ENCODE measurements around the gene SLC36A3. TPM values are rescaled to one million over a fixed set of nuclear protein-coding genes. Genes with fewer than 3 reads are reported as not detected.

The SLC36A3 gene
- total RNA-seq, 1 donor from 2014 or later, result not detected

GRCh38 chr5:151274666-151275065 is 28.9 kb downstream of the SLC36A3 start:
- no peaks in the 10 kb centered on the region for H3K9me3 ChIP-seq
- H3K4me1 ChIP-seq, result no peaks in the 10 kb centered on the region
- intact Hi-C loops (cut with DNase I), result no loop called here
- no peaks in the 10 kb centered on the region for H3K27me3 ChIP-seq
- H3K27ac ChIP-seq, result no peak overlapping the region
- DNase-seq (ENCODE audit: low spot score in 2 of 2), result no peak
- no peak overlapping the region for H3K4me3 ChIP-seq
- H3K36me3 ChIP-seq, result peaks cover 0 to 3% of the 10 kb centered on the region in 2 donors
- TF ChIP-seq, protein P1, sequence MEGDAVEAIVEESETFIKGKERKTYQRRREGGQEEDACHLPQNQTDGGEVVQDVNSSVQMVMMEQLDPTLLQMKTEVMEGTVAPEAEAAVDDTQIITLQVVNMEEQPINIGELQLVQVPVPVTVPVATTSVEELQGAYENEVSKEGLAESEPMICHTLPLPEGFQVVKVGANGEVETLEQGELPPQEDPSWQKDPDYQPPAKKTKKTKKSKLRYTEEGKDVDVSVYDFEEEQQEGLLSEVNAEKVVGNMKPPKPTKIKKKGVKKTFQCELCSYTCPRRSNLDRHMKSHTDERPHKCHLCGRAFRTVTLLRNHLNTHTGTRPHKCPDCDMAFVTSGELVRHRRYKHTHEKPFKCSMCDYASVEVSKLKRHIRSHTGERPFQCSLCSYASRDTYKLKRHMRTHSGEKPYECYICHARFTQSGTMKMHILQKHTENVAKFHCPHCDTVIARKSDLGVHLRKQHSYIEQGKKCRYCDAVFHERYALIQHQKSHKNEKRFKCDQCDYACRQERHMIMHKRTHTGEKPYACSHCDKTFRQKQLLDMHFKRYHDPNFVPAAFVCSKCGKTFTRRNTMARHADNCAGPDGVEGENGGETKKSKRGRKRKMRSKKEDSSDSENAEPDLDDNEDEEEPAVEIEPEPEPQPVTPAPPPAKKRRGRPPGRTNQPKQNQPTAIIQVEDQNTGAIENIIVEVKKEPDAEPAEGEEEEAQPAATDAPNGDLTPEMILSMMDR (IDR thresholded peaks at IDR 0.05), result no peak

DNA sequence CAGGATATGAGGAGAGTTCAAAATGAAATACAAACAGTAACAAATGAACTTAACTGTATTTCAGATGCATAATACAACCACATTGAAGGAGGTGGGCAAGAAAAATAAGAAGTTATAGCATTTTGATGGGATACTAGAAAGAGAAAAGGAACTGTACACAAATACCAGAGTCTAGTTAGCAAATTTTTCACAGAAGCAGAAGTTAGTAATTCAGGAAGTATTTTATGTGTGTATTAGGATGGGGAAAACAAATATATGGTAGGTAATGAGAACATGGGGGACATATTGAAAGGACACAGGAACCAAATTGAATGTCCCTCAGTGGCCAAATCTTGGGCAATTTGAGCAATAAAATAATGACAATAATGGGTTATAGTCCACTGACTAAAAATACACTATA is 32.2 kb downstream of the SLC36A3 start:
- intact Hi-C loops (cut with DNase I), result no loop called here

GRCh38 chr5:151270599-151270998 is 33.0 kb downstream of the SLC36A3 start:
- intact Hi-C loops (cut with DNase I), result no loop called here
- Histone ChIP-seq H3K27me3 (no peaks in the 10 kb centered on the region), H3K4me3 (no peak overlapping the region), H3K4me1 (no peaks in the 10 kb centered on the region), H3K36me3 (peaks cover 22 to 42% of the 10 kb centered on the region in 2 donors), H3K27ac (no peak overlapping the region), H3K9me3 (no peaks in the 10 kb centered on the region)
- TF ChIP-seq, protein P1 (IDR thresholded peaks at IDR 0.05), result no peak
- DNase-seq (ENCODE audit: low spot score in 2 of 2), result no peak

More for the DNA sequence above, 32.2 kb downstream of the SLC36A3 start:
- peaks cover 20 to 36% of the 10 kb centered on the region in 2 donors for H3K36me3 ChIP-seq
- no peaks in the 10 kb centered on the region for H3K27me3 ChIP-seq
- H3K4me3 ChIP-seq, result no peak overlapping the region
- DNase-seq (ENCODE audit: low spot score in 2 of 2), result no peak
- H3K4me1 ChIP-seq, result no peaks in the 10 kb centered on the region
- no peaks in the 10 kb centered on the region for H3K9me3 ChIP-seq
- H3K27ac ChIP-seq, result no peak overlapping the region
- TF ChIP-seq, protein P1 (IDR thresholded peaks at IDR 0.05), result no peak

GRCh38 chr5:151267491-151268260 is 35.9 kb downstream of the SLC36A3 start:
- Histone ChIP-seq H3K9me3 (no peaks in the 10 kb centered on the region), H3K27ac (no peak overlapping the region), H3K36me3 (peaks cover 22 to 51% of the 10 kb centered on the region in 2 donors), H3K4me3 (no peak overlapping the region), H3K27me3 (no peaks in the 10 kb centered on the region), H3K4me1 (no peaks in the 10 kb centered on the region)
- TF ChIP-seq, protein P1 (IDR thresholded peaks at IDR 0.05), result no peak
- no peak for DNase-seq (ENCODE audit: low spot score in 2 of 2)
- intact Hi-C loops (cut with DNase I), result no loop called here

DNA sequence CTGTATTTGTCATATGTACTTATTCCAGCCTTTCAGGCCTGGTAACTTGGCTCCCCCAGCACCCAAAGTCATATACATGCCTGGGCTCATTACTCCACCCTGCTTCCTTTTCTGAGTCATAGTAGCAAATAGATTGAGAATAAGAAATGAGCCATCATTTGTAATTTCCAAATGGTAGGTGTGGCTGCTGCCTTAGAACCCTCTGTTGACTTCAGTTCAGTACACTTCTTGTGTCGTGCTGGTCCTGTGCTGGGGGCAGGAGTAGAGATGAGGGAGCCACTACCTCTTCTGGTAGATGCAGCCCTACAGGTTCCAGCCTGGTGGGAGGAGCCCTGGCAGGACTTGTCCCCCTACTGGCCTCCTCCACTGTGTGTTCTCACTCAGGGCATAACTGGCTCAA is 39.5 kb downstream of the SLC36A3 start:
- TF ChIP-seq, protein P1 (IDR thresholded peaks at IDR 0.05), result no peak
- Histone ChIP-seq H3K4me1 (no peaks in the 10 kb centered on the region), H3K4me3 (no peak overlapping the region), H3K27ac (no peak overlapping the region), H3K27me3 (no peaks in the 10 kb centered on the region), H3K36me3 (peaks cover 28 to 61% of the 10 kb centered on the region in 2 donors), H3K9me3 (no peaks in the 10 kb centered on the region)
- intact Hi-C loops (cut with DNase I), result no loop called here
- DNase-seq (ENCODE audit: low spot score in 2 of 2), result no peak

All from ascending aorta (tissue), 2 donors.